ENCODE results near the gene AOAH.

Gene AOAH

DNA sequence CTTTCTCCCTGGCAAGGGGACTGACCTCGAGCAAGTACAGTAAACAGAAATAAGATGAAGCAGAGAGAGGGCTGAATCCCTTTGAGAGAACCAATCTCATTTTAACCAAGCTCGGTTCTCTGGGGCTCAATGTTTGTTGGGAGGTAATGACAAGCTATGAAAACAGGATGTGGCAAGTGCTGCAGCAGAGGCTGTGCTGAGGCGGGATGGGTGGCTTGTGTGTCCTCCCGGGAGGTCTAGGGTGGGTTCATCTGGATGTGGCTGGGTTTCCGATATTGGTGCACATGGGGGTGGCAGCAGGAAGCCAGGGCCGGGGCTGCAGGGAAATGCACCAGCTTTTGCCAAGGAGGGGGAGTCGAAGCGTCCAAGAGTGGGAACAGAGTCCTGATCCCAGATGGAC, 84.5 kb downstream of the AOAH start:
- DNase-seq (ENCODE audit: low read depth) = no peak
- TF ChIP-seq, protein P1, sequence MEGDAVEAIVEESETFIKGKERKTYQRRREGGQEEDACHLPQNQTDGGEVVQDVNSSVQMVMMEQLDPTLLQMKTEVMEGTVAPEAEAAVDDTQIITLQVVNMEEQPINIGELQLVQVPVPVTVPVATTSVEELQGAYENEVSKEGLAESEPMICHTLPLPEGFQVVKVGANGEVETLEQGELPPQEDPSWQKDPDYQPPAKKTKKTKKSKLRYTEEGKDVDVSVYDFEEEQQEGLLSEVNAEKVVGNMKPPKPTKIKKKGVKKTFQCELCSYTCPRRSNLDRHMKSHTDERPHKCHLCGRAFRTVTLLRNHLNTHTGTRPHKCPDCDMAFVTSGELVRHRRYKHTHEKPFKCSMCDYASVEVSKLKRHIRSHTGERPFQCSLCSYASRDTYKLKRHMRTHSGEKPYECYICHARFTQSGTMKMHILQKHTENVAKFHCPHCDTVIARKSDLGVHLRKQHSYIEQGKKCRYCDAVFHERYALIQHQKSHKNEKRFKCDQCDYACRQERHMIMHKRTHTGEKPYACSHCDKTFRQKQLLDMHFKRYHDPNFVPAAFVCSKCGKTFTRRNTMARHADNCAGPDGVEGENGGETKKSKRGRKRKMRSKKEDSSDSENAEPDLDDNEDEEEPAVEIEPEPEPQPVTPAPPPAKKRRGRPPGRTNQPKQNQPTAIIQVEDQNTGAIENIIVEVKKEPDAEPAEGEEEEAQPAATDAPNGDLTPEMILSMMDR (conservative IDR thresholded peaks at IDR 0.05; ENCODE audit: control insufficient read depth, insufficient read depth, low read depth, low read length) = no peak
- H3K4me3 ChIP-seq (ENCODE audit: control insufficient read depth, low read depth, low read length) = no peak overlapping the region

DNA sequence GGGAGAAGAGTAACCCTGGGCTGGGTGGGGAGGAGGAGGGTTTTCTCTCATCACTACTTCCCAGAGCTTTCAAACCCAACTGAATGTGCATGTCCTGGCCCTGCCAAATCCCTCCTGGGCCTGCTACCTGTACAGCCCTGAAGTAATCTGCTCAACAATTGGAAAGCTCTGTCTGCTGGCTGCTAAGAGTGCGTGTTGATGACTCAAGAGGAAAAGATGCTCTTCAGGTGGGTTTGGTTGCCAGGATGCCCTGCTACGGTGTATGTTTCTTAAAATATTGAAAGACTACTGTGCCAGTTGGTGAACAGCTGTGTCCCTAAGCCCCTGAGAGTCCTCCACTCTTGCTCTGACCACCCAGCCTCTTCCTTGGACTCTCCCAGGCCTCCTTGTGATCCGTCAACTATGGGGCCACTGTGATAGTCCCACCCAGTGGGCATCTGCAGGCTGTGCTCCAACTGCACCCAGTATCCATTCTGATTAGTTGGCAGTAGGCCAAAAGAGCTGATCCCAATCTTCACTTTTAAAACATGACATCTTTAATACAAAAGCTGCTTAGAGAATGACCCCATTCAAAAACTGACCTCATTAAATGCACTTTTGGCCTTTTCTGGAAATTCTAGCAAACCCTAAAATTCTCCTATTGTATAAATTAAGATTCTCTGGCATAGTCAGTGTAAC, 85.6 kb downstream of the AOAH start:
- H3K4me3 ChIP-seq (ENCODE audit: control insufficient read depth, low read depth, low read length) = no peak overlapping the region
- no peak for DNase-seq (ENCODE audit: low read depth)
- TF ChIP-seq, protein P1 (conservative IDR thresholded peaks at IDR 0.05; ENCODE audit: control insufficient read depth, insufficient read depth, low read depth, low read length) = no peak

- no peak overlapping the region for H3K4me3 ChIP-seq (ENCODE audit: control insufficient read depth, low read depth, low read length)
- TF ChIP-seq, protein P1 (conservative IDR thresholded peaks at IDR 0.05; ENCODE audit: control insufficient read depth, insufficient read depth, low read depth, low read length) = no peak
- DNase-seq (ENCODE audit: low read depth) = no peak
Observed at GRCh38 chr7:36638140-36638539, 86.2 kb downstream of the AOAH start.

- TF ChIP-seq, protein P1 (conservative IDR thresholded peaks at IDR 0.05; ENCODE audit: control insufficient read depth, insufficient read depth, low read depth, low read length) = no peak
- no peak for DNase-seq (ENCODE audit: low read depth)
- H3K4me3 ChIP-seq (ENCODE audit: control insufficient read depth, low read depth, low read length) = no peak overlapping the region
Observed at GRCh38 chr7:36637417-36637816, 86.9 kb downstream of the AOAH start.

DNA sequence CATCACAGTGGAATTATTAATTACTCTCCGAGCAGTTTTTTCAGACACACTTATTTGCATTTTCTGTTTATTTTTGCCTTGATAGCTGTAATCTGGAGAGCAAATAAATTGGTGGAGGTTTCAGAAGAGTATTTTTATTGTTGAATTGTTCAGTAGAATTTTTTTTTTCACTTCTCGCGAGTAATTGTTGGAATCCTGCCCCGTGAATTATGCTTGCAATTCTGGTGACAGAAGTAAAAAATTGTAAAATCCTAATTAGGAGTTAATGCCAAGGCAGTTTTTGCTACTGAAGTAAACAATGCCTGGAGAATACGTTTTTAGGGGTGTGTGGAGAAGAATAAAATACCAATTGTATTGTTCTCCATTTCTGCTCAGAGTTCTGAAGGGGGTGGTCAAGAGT, 88.2 kb downstream of the AOAH start:
- no peak for DNase-seq (ENCODE audit: low read depth)
- no peak overlapping the region for H3K4me3 ChIP-seq (ENCODE audit: control insufficient read depth, low read depth, low read length)
- TF ChIP-seq, protein P1 (conservative IDR thresholded peaks at IDR 0.05; ENCODE audit: control insufficient read depth, insufficient read depth, low read depth, low read length) = no peak

- TF ChIP-seq, protein P1 (conservative IDR thresholded peaks at IDR 0.05; ENCODE audit: control insufficient read depth, insufficient read depth, low read depth, low read length) = no peak
- H3K4me3 ChIP-seq (ENCODE audit: control insufficient read depth, low read depth, low read length) = no peak overlapping the region
- DNase-seq (ENCODE audit: low read depth) = no peak
Observed at GRCh38 chr7:36635091-36635490, 89.2 kb downstream of the AOAH start.

- TF ChIP-seq, protein P1 (conservative IDR thresholded peaks at IDR 0.05; ENCODE audit: control insufficient read depth, insufficient read depth, low read depth, low read length) = no peak
- H3K4me3 ChIP-seq (ENCODE audit: control insufficient read depth, low read depth, low read length) = no peak overlapping the region
- no peak for DNase-seq (ENCODE audit: low read depth)
Observed at GRCh38 chr7:36633377-36633776, 90.9 kb downstream of the AOAH start.

All from fibroblast of mammary gland (primary cell).